NCI-H82 treated with DMSO at 0.1 percent for 48 hours (cell line): Measurements from ENCODE around the gene BRINP2.
A peak's percentile ranks its signal among the peaks of the same experiment; 100 is the strongest.

ENCODE experiments used
- DNase-seq: peaks from one replicate; lab custom pipeline; 2025; ENCODE audit not compliant: unreplicated experiment; lab: John Stamatoyannopoulos, UW

BRINP2 gene, protein sequence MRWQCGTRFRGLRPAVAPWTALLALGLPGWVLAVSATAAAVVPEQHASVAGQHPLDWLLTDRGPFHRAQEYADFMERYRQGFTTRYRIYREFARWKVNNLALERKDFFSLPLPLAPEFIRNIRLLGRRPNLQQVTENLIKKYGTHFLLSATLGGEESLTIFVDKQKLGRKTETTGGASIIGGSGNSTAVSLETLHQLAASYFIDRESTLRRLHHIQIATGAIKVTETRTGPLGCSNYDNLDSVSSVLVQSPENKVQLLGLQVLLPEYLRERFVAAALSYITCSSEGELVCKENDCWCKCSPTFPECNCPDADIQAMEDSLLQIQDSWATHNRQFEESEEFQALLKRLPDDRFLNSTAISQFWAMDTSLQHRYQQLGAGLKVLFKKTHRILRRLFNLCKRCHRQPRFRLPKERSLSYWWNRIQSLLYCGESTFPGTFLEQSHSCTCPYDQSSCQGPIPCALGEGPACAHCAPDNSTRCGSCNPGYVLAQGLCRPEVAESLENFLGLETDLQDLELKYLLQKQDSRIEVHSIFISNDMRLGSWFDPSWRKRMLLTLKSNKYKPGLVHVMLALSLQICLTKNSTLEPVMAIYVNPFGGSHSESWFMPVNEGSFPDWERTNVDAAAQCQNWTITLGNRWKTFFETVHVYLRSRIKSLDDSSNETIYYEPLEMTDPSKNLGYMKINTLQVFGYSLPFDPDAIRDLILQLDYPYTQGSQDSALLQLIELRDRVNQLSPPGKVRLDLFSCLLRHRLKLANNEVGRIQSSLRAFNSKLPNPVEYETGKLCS

GRCh38 chr1:177170756-177171535 is at the start of gene BRINP2:
BRINP2 (plus strand) TSS chr1:177170958; CDS start chr1:177229877, 58,919 bp downstream.
- peak; percentile 57 for DNase-seq

DNA sequence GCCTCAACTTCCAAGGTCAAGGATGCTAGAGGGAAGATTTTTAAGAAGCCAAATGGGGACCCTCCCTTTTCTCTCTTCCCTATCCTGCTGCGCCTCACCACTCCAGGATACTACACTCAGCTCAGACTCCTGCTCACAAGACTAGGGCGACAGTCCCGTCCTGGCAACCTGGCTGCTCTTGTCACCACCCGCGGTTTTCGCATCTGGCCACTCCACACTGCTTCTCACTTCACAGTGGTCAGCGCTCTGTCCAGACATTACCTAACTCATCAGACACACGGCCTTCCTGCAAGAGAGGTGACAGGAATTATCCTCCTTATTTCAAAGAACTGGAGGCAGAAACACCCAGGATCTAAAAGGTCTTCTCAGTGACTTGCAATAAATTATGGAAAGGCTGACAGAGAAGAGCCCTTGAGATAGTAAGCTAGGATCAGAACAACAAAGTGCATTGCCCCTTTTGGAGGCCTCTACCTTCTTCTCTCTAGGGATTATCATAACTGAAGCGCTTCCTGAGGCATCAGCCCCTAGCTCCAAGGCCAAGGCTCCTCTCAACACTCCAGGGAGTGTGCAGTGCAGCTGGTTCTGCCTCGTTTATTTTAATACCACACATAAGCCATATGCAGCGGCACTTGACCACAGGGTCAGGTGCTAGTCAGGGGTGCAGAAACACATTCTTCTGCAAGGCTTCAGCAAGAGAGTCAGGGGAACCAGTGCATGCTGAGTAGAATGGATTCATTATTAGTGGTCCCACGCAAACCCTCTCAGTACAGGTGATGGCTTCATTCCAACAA is 48.1 kb upstream of the BRINP2 start:
- DNase-seq = no peak

GRCh38 chr1:177124577-177125278 is 46.0 kb upstream of the BRINP2 start:
- no peak for DNase-seq

GRCh38 chr1:177126267-177126666 is 44.5 kb upstream of the BRINP2 start:
- DNase-seq = no peak

DNA sequence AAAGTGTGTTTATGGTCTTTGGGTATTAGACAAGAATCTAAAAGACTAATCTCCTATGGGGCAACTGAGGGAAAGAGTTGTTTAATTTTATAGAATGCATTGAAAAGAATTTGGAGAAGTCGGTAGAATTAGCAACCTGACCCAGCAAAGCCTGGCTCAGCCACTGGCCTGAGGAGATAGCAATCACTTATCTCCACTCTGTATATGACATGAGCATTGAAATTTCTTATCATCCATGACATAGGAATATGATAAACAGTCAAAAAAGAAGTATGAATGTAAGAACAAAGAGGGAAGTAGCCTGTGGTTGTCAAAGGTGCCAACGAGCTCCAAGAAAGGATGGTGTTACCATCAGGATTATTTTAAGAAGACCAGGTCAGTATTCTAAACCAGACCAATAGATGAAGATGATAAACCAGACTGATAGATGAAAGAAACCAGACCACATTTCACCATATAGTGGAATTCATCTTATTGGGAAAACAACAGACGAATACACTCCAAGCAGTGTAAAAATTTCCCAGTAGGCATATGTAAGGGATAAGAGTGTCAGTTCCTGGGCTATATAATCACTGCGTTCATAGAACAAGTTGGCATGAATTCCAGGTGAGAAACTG is 42.0 kb upstream of the BRINP2 start:
- no peak for DNase-seq

DNA sequence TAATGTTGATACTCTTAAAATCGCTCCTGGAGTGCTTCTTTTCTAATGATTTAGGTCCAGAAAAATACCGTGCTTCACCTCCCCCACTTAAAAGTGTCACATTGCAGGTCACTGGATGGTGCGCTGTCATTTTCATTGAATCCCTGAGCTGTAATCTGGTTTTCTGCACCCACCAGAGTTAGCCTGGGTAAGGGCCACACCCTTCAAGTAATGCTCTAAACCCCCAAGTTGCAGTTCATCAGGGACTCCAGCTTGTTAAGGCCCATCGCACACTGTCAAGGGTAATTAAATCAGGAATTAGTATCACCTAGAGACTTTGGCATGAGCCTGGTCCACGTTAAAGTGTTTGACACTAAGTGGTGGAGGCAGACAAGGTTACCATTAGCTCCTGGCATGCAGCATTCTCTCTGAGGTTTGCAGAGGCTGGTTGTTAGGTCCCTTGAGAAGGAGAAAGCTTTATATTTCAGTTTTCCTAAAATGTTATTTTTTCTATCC is 40.3 kb upstream of the BRINP2 start:
- peak; percentile 67 for DNase-seq

DNA sequence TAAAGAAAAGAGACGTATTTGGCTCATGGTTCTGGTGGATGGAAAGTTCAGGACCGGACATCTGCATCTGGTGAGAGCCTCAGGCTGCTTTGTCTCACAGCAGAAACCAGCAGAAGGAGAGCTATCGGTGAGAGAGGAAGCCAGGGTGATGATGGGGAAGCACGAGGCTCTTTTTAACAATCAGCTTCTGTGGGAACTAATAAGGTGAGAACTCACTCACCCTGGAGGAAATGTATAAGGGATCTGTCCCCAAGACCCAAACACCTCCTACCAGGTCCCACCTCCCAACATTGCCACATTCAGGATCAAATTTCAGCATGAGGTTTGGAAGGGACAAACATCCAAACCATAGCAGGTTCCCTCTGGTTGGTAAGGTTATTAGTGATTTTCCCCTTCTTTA is 39.0 kb upstream of the BRINP2 start:
- DNase-seq = no peak

GRCh38 chr1:177132141-177132540 is 38.6 kb upstream of the BRINP2 start:
- no peak for DNase-seq

DNA sequence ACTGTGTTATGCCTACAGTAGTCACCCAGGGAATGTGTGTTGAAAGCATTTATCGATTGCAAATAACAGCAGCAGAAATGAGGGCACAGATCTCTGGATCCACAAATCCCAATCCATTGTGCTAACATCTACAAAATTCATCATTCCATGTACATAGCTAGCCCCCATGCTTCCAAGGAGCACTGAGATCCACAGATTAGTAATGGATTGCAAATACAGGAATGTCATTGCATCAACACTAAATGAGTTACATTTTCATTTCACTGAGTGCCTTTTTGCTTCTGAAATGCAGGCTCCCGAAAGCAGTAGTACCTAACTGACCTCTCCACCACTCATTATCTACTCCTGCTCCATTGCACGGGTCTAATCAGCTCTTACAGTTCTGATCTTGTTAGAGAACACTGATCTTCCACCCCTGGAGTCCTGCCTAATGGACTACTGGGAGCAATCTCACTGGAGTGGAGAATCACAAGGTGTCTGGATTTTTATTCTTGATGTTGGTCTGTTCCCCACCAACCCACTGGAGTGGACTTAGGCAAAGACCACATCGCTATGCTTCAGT is 36.7 kb upstream of the BRINP2 start:
- peak; percentile 77 for DNase-seq

GRCh38 chr1:177135250-177135649 is 35.5 kb upstream of the BRINP2 start:
- DNase-seq = no peak

GRCh38 chr1:177137814-177138213 is 32.9 kb upstream of the BRINP2 start:
- DNase-seq = peak; percentile 4

DNA sequence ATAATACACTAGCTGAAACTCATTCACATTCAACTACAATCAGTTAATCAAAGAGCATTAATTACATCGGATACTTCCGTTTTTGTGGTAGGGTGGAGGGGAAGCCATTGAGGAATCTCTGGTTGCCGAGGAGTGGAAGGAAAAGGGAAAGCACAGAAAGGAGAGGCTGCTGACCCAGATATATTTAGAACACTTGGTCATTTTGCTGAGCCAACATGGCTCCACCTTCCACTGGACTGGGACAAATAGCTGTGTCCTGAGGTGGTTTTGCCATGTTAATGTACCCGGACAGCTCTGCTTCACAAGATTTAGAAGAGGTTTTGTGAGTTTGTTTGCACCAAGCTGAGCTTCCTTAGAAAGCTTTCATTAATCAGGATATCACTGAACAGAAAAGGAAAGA is 32.4 kb upstream of the BRINP2 start:
- DNase-seq = no peak

GRCh38 chr1:177142010-177142409 is 28.7 kb upstream of the BRINP2 start:
- DNase-seq = no peak

DNA sequence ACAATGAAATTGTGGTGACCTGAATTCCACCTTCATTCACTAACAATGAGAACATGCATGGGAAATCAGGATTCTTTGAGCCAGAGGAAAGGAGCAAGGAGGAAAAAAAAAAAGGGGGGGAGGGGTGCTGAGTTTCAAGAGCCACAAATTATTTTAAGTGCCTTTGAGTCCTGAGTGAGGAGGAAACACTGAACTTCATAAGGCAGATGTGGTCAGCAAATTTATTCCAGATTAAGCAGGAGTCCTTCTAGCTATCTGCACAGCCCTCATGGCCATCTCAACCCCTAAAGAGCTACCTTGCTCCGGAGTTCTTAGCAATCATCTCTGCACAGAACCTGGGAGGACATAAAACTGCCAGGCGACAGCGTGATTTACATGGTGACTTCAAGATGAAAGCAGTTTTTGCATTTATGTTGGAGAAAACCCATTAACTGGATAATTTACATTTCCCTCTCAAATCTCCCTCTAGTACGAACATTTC is 27.9 kb upstream of the BRINP2 start:
- no peak for DNase-seq

DNA sequence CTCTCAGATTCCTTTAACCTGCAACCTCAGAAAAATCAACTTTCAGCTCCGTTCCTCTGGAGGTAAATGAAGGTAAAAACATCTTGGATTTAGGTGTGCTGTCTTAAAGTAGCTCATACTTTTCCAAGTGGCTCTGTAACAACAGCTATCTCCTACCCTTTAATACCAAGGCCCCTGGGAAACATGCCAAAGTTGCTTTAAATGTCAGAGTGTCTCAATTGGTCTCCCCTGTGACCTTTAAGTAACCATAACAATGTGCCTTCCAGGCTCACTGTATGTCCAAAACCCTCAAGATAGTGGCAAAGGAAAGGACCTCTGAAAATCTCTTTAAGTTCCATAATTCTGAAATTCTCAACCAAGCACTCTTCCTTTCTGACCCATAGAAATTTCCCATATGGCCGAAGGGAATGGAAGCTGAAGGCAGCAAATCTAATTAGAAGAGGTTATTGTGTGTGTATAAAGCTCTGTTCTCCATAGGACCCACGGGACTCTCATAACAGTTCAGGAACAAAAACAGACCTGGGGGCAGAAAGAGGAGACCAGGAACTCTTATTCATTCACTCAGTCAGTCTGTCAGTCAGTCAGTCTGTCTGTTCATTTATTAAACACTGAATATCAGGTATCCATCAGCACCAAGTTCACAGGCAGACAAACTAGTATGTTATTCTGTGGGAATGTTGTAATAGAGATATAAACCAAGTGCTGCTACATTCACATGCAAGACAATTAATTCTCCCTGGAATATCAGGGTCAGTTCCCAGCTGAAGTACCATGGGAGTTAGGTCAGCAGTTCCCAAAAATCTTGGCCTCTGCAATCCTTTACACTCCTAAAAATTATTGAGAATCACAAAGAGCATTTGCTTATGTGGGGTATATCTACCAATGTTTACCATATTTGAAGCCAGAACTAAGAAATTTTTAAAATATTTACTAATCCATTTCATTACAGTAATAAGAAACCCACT is 25.4 kb upstream of the BRINP2 start:
- DNase-seq = peak; percentile 54

- no peak for DNase-seq
These were observed 24.3 kb upstream of the BRINP2 start for GRCh38 chr1:177146499-177146898.

DNA sequence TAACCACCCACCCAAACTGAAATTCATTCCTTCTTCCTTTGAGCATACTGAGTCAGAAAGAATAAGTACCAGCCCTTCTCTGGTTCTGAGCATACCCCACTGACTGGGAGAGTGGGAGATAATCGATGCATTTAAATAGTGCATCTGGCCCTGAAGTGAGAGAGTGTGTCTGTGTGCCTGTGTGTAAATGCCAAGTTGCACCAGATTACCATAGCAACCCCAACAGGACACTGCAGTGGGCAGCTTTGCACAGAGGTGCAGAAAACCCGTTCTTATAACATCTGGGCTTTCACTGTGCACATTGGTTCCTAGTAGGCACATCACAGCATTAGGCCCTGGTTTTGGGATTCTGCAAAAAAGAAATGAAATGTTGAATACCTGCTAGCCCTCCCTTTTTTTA is 8.5 kb upstream of the BRINP2 start:
- DNase-seq = no peak

- no peak for DNase-seq
These were observed 6.8 kb upstream of the BRINP2 start for GRCh38 chr1:177163844-177164379.
